ENCODE results near the gene PRDM16. TPM values are rescaled to one million over a fixed set of nuclear protein-coding genes. Genes with fewer than 3 reads are reported as not detected.

PRDM16 gene
- total and polyA plus RNA-seq, 2 of the 13 experiments (the other 11 are each of a cell fraction or from before 2014, with no cell fraction given), result 0.15 to 0.81 TPM

GRCh38 chr1:3070644-3071564, 1.9 kb downstream of the PRDM16 start:
- 3% methylated on average over 12 of the region's 97 CpGs for WGBS (ENCODE audit: low lambda C conversion rate)
- BruUV-seq (replicated peaks), result no TSS peak
- Histone ChIP-seq H3K9me3 (ENCODE audit: low read length) (no peaks in the 10 kb centered on the region), H3K4me3 (replicated peaks in 1 of 3; ENCODE audit: insufficient read depth in 1 of 3, low read depth in 2 of 3, low read length in 3 of 3) (peak overlapping the region; percentile 45 to 77 (median 55)), H3K4me2 (ENCODE audit: low read depth, low read length) (peak overlapping the region; percentile 76), H2AFZ (ENCODE audit: low read length) (no peak overlapping the region), H4K20me1 (ENCODE audit: insufficient read depth, low read length) (no peaks in the 10 kb centered on the region), H3K79me2 (ENCODE audit: insufficient read depth, low read length) (peaks cover 2% of the 10 kb centered on the region), H3K4me1 (ENCODE audit: insufficient read depth, low read length) (peaks cover 32% of the 10 kb centered on the region), H3K27me3 (ENCODE audit: control insufficient read depth in 1 of 2, insufficient read depth in 2 of 2, low read length in 2 of 2) (peaks cover 4 to 18% of the 10 kb centered on the region in 2 experiments), H3K9ac (ENCODE audit: insufficient read depth, low read depth, low read length) (peak overlapping the region; percentile 64), H3K36me3 (replicated peaks in 1 of 2; ENCODE audit: control insufficient read depth in 1 of 2, insufficient read depth in 2 of 2, low read length in 2 of 2) (no peaks in the 10 kb centered on the region), H3K27ac (ENCODE audit: extremely low read length, insufficient read depth, low read length) (peak overlapping the region; percentile 46)
- ATAC-seq (peak; percentile 11), DNase-seq (ENCODE audit: low spot score) (no peak), FAIRE-seq (no peak)
- CTCF ChIA-PET (ENCODE audit: low intra/inter-chr PET ratio, low total read pairs), result no interaction called here
- POLR2A ChIA-PET, result interaction anchor here (1.6 kb wide), 1 partner anchor 250 kb away, joined by 7 read pairs; no protein-coding TSS in a partner anchor
- intact Hi-C loops (cut with micrococcal nuclease; ENCODE audit: unreplicated experiment) (no loop called here), in situ Hi-C loops (cut with HindIII; ENCODE audit: extremely low pct_ligation_motif_present, low pct_unique_long_range_greater_than_20kb) (loop anchor here (25.0 kb wide), 1 partner anchor 216 kb away; no protein-coding TSS in a partner anchor)
- TF ChIP-seq KMT2A (CRISPR knock-in tag; IDR thresholded peaks at IDR 0.05), result 0 out of 2 replicates have a peak, but pooled peaks have one; percentile 24
- no peak for TF ChIP-seq MLXIP (CRISPR knock-in tag; IDR thresholded peaks at IDR 0.05; ENCODE audit: borderline replicate concordance)
- TF ChIP-seq HNF1B (CRISPR knock-in tag; IDR thresholded peaks at IDR 0.05), result no peak
- TF ChIP-seq POLR2AphosphoS2 (IDR thresholded peaks at IDR 0.05; ENCODE audit: low read depth, low read length), result no peak
- peak; percentile 56; the same call in 1 of the 2 replicates for TF ChIP-seq MAF1 (CRISPR knock-in tag; IDR thresholded peaks at IDR 0.05; ENCODE audit: borderline replicate concordance)
- TF ChIP-seq FOXC1 (CRISPR knock-in tag; IDR thresholded peaks at IDR 0.05; ENCODE audit: borderline replicate concordance), result peak; percentile 66; the same call in 1 of the 2 replicates
- TF ChIP-seq SMAD1 (CRISPR knock-in tag; IDR thresholded peaks at IDR 0.05; ENCODE audit: borderline replicate concordance, low read depth), result no peak
- TF ChIP-seq LBX2 (CRISPR knock-in tag; IDR thresholded peaks at IDR 0.05; ENCODE audit: borderline replicate concordance), result 0 out of 2 replicates have a peak, but pooled peaks have one; percentile 39
- TF ChIP-seq NFKB2 (CRISPR knock-in tag; IDR thresholded peaks at IDR 0.05; ENCODE audit: borderline replicate concordance), result no peak; the same call in 1 of the 2 replicates
- TF ChIP-seq FOXO1 (CRISPR knock-in tag; IDR thresholded peaks at IDR 0.05), result peak; percentile 19; the same call in 1 of the 2 replicates
